SK-N-SH treated with all-trans-retinoic acid at 6 μM for 48 hours (cell line): ENCODE results near the gene CPNE5.

Source experiments
- ATAC-seq: fragments of 200-7000 bp; cut with Tn5 transposase; 3 replicates; pipeline ENCODE4 v1.9.1; 2020; ENCODE audit warnings: mild to moderate bottlenecking, moderate library complexity
- ARNTL ChIP-seq: fragments of 450-650 bp; formaldehyde crosslinking; IDR thresholded peaks from 2 replicates; pipeline ENCODE4 v1.5.0; 2020; ENCODE audit warnings: low read depth, mild to moderate bottlenecking, moderate library complexity, borderline replicate concordance
- BACH2 ChIP-seq: fragments of 250-450 bp; sonication (Bioruptor Pico); IDR thresholded peaks from 2 replicates; pipeline ENCODE4 v1.9.0; 2021; ENCODE audit warnings: mild to moderate bottlenecking, borderline replicate concordance
- CREB5 ChIP-seq: fragments of 250-450 bp; sonication (Bioruptor Pico); IDR thresholded peaks from 2 replicates; pipeline ENCODE4 v1.5.1; 2020; ENCODE audit warnings: low read depth, mild to moderate bottlenecking, moderate library complexity
- CSDC2 ChIP-seq: fragments of 250-450 bp; sonication (Bioruptor Pico); IDR thresholded peaks from 2 replicates; pipeline ENCODE4 v1.5.0; 2020; ENCODE audit warnings: mild to moderate bottlenecking, moderate library complexity
- ESRRG ChIP-seq: fragments of 250-450 bp; sonication (Bioruptor Pico); IDR thresholded peaks from 2 replicates; pipeline ENCODE4 v1.6.1; 2021; ENCODE audit warnings: mild to moderate bottlenecking
- GLIS3 ChIP-seq: fragments of 250-450 bp; sonication (Bioruptor Pico); IDR thresholded peaks from 2 replicates; pipeline ENCODE4 v1.5.0; 2020; ENCODE audit warnings: mild to moderate bottlenecking, moderate library complexity
- OSR1 ChIP-seq: fragments of 250-450 bp; sonication (Bioruptor Pico); IDR thresholded peaks from 2 replicates; pipeline ENCODE4 v1.8.0; 2022; ENCODE audit warnings: moderate library complexity, mild to moderate bottlenecking, inconsistent platforms
- POU6F1 ChIP-seq: fragments of 250-450 bp; sonication (Bioruptor Pico); IDR thresholded peaks from 2 replicates; pipeline ENCODE4 v1.8.0; 2021; ENCODE audit warnings: low read depth, mild to moderate bottlenecking, moderate library complexity, borderline replicate concordance
- PPARA ChIP-seq: fragments of 250-450 bp; sonication (Bioruptor Pico); IDR thresholded peaks from 2 replicates; pipeline ENCODE4 v1.5.0; 2020; ENCODE audit warnings: mild to moderate bottlenecking, borderline replicate concordance
- RARB ChIP-seq: fragments of 250-450 bp; sonication (Bioruptor Pico); IDR thresholded peaks from 2 replicates; pipeline ENCODE4 v1.8.0; 2021; ENCODE audit warnings: mild to moderate bottlenecking, moderate library complexity
- SNAI2 ChIP-seq: fragments of 250-450 bp; sonication (Bioruptor Pico); IDR thresholded peaks from 2 replicates; pipeline ENCODE4 v1.5.0; 2020; ENCODE audit warnings: mild to moderate bottlenecking, moderate library complexity
- ZC3H10 ChIP-seq: fragments of 250-450 bp; sonication (Bioruptor Pico); IDR thresholded peaks from 2 replicates; pipeline ENCODE4 v1.5.1; 2021; ENCODE audit warnings: mild to moderate bottlenecking, moderate library complexity
- ZFP3 ChIP-seq: fragments of 250-450 bp; sonication (Bioruptor Pico); IDR thresholded peaks from 2 replicates; pipeline ENCODE4 v1.5.0; 2020; ENCODE audit warnings: mild to moderate bottlenecking, moderate library complexity
- ZFP30 ChIP-seq: fragments of 450-650 bp; formaldehyde crosslinking; IDR thresholded peaks from 2 replicates; pipeline ENCODE4 v1.5.0; 2022; ENCODE audit warnings: mild to moderate bottlenecking, moderate library complexity
- ZNF565 ChIP-seq: fragments of 450-650 bp; formaldehyde crosslinking; conservative IDR thresholded peaks from 2 replicates; pipeline ENCODE4 v1.5.0; 2020; ENCODE audit warnings: low read depth, mild to moderate bottlenecking, moderate library complexity
- ZNF70 ChIP-seq: fragments of 450-650 bp; formaldehyde crosslinking; IDR thresholded peaks from 2 replicates; pipeline ENCODE4 v1.5.0; 2020; ENCODE audit warnings: mild to moderate bottlenecking, moderate library complexity
- ZNF8 ChIP-seq: fragments of 450-650 bp; formaldehyde crosslinking; IDR thresholded peaks from 2 replicates; pipeline ENCODE4 v1.5.0; 2020; ENCODE audit warnings: mild to moderate bottlenecking, moderate library complexity
- TF ChIP-seq, protein P1 (sequence below): fragments of 250-450 bp; sonication (Bioruptor Pico); IDR thresholded peaks from 2 replicates; pipeline ENCODE4 v1.5.0; 2020; ENCODE audit warnings: mild to moderate bottlenecking, moderate library complexity
- TF ChIP-seq, protein P2 (sequence below): fragments of 250-450 bp; sonication (Bioruptor Pico); IDR thresholded peaks from 2 replicates; pipeline ENCODE4 v1.8.0; 2020; ENCODE audit warnings: mild to moderate bottlenecking, moderate library complexity, borderline replicate concordance

Gene CPNE5

GRCh38 chr6:36855750-36856149 lies 16.5 kb upstream of the CPNE5 start (continued):
- TF ChIP-seq CREB5 = no peak
- TF ChIP-seq, all 23 proteins: peak for 0

- ATAC-seq = no peak; the same call in 1 of the 3 replicates
- TF ChIP-seq ZNF565 (CRISPR knock-in tag) (no peak), ZNF8 (CRISPR knock-in tag) (no peak), PPARA (CRISPR knock-in tag) (no peak), ZFP30 (CRISPR knock-in tag) (no peak), GLIS3 (CRISPR knock-in tag) (no peak), ZC3H10 (CRISPR knock-in tag) (no peak), RARB (CRISPR knock-in tag) (no peak), ESRRG (no peak), ARNTL (CRISPR knock-in tag) (no peak), BACH2 (CRISPR knock-in tag) (no peak), ZFP3 (CRISPR knock-in tag) (no peak), SNAI2 (no peak), OSR1 (CRISPR knock-in tag) (no peak), ZNF70 (CRISPR knock-in tag) (no peak), CREB5 (no peak), CSDC2 (CRISPR knock-in tag) (no peak)
- TF ChIP-seq, protein P1, sequence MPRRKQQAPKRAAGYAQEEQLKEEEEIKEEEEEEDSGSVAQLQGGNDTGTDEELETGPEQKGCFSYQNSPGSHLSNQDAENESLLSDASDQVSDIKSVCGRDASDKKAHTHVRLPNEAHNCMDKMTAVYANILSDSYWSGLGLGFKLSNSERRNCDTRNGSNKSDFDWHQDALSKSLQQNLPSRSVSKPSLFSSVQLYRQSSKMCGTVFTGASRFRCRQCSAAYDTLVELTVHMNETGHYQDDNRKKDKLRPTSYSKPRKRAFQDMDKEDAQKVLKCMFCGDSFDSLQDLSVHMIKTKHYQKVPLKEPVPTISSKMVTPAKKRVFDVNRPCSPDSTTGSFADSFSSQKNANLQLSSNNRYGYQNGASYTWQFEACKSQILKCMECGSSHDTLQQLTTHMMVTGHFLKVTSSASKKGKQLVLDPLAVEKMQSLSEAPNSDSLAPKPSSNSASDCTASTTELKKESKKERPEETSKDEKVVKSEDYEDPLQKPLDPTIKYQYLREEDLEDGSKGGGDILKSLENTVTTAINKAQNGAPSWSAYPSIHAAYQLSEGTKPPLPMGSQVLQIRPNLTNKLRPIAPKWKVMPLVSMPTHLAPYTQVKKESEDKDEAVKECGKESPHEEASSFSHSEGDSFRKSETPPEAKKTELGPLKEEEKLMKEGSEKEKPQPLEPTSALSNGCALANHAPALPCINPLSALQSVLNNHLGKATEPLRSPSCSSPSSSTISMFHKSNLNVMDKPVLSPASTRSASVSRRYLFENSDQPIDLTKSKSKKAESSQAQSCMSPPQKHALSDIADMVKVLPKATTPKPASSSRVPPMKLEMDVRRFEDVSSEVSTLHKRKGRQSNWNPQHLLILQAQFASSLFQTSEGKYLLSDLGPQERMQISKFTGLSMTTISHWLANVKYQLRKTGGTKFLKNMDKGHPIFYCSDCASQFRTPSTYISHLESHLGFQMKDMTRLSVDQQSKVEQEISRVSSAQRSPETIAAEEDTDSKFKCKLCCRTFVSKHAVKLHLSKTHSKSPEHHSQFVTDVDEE = no peak
Observed at GRCh38 chr6:36853325-36853724, 14.1 kb upstream of the CPNE5 start.

GRCh38 chr6:36852481-36853147 lies 13.4 kb upstream of the CPNE5 start:
- peak; percentile 43 for ATAC-seq
- TF ChIP-seq ZNF70 (CRISPR knock-in tag) (no peak), ESRRG (no peak)

GRCh38 chr6:36851626-36852025 lies 12.4 kb upstream of the CPNE5 start:
- no peak for TF ChIP-seq ZNF565 (CRISPR knock-in tag)
- no peak for TF ChIP-seq SNAI2
- no peak for TF ChIP-seq BACH2 (CRISPR knock-in tag)
- no peak for TF ChIP-seq OSR1 (CRISPR knock-in tag)
- no peak for TF ChIP-seq POU6F1
- TF ChIP-seq, protein P2, sequence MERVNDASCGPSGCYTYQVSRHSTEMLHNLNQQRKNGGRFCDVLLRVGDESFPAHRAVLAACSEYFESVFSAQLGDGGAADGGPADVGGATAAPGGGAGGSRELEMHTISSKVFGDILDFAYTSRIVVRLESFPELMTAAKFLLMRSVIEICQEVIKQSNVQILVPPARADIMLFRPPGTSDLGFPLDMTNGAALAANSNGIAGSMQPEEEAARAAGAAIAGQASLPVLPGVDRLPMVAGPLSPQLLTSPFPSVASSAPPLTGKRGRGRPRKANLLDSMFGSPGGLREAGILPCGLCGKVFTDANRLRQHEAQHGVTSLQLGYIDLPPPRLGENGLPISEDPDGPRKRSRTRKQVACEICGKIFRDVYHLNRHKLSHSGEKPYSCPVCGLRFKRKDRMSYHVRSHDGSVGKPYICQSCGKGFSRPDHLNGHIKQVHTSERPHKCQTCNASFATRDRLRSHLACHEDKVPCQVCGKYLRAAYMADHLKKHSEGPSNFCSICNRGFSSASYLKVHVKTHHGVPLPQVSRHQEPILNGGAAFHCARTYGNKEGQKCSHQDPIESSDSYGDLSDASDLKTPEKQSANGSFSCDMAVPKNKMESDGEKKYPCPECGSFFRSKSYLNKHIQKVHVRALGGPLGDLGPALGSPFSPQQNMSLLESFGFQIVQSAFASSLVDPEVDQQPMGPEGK (CRISPR knock-in tag) = no peak
- no peak for TF ChIP-seq ZC3H10 (CRISPR knock-in tag)
- no peak for TF ChIP-seq ZNF70 (CRISPR knock-in tag)
- TF ChIP-seq ESRRG = no peak
- TF ChIP-seq ZFP3 (CRISPR knock-in tag) = no peak
- ATAC-seq = no peak
